COLO668 (cell line): ENCODE data around the gene SMAGP.
"Not testable (repeated sequence)": the region's sequence is repeated elsewhere in the genome, so short reads cannot be mapped to it uniquely, and the experiment has no call there.

Experiments
- DNase-seq: peaks from one replicate; lab custom pipeline; 2025; ENCODE audit not compliant: unreplicated experiment; lab: John Stamatoyannopoulos, UW

SMAGP gene, protein sequence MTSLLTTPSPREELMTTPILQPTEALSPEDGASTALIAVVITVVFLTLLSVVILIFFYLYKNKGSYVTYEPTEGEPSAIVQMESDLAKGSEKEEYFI

DNA sequence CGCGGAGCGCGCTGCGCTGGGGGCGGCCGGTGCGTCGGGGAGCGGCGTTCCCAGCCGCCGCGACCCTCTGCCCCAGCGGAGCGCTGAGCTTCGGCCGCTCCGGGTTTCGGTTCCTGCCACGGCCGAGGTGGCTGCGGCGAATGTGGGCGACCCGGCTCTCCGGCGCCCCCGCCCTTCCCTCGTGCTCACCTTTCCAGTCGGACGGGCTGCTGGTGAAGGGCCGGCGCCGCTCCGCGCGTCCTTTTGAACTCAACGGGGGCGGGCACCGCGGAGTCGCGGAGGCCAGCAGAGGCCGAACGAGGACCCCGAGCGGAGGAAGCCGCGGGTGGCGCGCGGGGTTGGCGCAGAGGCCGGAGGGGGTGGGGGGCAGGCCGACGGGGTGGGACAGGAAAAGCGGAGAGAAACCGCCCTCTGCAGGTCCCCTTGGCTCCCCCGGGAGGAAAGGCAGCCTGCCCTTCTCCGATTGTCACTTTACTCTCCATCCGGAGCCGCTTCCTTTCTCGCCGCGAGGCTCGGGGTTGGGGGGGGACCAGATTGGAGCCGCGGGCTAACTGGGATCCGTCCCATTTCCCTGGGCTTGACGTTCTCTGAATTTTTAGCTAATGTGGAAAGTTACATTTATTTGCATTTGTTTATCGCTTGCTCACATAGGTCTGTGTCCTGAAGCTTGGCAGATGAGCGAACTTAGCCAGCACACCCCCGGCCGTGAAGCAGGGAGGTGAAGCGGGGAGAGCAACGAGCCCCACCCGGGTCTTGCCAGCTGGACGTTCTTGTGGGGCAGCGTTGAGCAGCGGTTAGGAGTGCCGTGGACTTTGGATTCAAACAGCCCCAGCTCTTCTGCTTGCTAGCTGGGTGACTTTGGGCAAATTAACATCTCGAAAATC lies at the start of gene SMAGP:
Gene SMAGP, minus strand, starts transcription at position 349 of the 884 bp plus-strand sequence. CDS start 1,137 bp downstream, outside the sequence.
- DNase-seq, result peak; percentile 60

DNA sequence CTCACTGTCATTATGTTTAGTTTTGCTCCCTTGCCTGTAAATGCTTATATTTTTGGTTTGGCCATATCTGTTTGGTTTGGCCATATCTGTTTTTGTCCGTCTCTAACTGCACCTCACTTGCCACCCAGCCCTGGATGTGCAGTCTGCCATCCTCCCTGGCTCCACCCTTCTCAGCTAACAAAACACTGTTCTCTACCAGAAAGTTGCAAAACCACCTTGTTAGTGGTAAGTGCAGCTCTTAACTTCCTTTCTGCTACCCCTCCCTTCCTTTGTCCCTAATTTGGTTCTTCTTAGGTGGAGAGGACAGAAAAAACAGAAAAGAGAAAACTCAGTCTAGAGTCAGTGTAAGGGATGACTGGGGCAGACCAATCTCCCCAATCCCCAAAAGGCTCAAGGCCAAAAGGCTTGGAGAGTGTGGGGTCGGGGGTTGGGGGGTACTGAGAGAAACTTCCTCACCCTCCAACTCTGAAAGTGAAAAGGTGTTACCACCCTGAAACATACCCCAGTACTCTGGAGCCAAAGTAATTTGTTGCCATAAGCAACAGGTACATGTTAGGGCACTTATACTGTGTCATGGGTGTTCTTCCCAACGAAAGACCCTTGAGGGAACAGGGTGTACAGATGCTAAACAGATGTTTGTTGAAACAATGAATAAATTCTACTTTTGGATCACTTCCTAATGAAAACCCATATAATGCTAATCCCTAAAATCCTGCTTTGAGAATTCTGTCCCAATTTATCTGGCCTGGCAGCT lies 48.8 kb upstream of the SMAGP start:
- no peak for DNase-seq

DNA sequence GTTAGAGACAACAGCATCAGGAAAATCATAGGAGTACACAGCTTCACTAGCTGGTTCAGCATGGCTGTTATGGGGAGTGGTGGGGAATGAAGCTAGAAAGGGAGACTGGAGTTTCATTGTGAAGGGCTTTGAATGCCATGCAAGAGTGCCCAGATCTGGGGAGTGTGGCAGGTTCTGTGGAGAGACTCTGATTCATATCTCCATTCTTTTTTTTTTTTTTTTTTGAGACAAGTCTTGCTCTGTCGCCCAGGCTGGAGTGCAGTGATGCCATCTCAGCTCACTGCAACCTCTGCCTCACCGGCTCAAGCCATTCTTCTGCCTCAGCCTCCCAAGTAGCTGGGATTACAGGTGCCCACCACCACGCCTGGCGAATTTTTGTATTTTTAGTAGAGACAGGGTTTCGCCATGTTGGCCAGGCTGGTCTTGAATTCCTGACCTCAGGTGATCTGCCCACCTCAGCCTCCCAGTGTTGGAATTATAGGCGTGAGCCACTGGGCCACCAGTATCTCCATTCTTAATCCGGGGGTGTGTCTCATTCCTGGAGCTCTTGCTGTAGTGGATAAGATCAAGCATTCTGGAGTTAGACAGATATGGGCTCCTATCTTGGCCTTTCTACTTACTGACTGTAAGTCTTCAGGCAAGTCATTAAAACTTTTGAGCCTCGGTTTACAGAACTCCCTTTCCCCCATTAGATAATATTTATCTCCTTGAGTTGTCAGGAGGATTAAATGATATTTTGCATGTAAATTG lies 48.0 kb upstream of the SMAGP start:
- not testable (repeated sequence) for DNase-seq

DNA sequence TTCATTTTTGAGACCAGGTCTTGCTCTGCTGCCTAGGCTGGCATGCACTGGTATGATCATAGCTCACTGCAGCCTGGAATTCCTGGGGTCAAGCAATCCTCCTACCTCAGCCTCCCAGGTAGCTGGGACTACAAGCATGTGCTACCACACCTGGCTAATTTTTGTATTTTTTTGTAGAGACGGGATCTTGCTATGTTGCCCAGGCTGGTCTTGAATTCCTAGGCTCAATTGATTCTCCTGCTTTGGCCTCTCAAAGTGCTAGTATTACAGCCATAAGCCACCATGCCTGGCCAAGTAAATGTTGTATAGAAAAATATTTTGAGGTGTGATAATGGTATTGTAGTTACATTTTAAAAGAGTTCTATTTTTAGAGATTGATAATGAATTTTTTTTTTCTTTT lies 41.2 kb upstream of the SMAGP start:
- DNase-seq, result no peak

DNA sequence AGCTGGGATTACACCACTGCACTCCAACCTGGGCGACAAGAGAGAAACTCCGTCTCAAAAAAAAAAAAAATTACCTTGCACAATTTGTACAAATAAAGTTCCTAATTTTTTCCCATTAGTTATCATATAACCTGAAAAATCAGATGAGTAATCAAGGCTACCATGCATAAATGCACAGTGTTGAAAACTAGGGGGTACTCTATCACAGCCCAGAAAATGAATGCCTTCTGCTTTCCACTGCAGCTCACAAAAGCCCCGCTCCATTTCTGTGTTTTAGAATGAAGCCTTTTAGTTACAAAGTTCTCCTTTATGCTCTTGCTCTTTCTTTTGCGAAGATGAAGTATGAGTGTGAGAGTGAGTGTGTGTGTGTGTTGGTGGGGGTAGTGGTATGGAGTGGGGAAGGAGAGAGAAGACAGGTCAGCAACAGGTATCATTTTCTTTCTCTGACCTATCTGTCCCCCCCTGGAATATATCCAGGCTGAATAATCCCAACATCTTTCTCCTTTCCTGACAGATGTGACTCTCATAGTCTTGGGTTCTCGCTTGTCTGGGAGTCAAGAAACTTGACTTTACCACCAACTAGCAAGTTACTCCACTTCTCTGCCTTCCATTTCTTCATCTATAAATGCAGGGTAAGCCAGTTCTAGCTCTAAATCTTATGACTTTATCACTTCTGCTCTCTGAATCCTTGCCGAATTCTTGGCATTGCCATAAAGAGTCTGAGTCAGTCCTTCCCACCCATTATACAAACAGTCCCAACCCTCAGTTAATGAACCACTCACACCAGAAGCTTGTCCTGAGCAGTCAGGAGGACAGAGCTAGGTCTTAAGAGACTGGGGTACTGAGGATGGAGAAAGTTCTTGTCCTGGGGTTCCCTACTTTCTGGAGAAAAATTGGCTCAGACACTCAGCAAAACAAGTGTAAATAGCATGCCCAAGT lies 37.7 kb upstream of the SMAGP start:
- DNase-seq, result no peak

DNA sequence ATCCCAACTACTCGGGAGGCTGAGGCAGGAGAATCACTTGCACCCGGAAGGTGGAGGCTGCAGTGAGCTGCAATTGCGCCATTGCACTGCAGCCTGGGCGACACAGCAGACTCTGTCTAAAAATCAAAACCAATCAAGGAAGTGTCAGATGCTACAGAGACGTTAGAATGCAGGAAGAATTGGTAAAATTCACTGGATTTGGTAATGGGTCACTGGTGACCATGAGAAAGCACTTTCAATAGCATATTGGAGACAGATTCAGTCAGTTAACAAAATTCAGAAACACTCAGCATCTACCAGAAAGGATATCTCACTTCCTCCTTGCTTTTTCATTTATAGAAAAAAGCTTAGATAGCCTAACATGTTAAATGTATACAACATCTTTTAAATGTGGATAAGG lies 36.3 kb upstream of the SMAGP start:
- no peak for DNase-seq

DNA sequence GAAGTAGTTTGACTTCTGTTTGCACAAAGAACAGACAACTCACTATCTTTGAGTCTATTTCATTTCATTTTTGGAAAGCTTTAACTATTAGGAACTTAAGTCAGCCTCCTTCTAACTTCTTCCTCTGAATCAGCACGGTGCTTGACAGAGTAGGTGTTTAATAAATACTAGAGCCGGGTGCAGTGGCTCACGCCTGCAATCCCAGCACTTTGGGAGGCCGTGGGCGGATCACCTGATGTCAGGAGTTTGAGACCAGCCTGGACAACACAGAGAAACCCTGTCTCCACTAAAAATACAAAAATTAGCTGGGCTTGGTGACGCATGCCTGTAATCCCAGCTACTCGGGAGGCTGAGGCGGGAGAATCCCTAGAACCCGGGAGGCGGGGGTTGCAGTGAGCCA lies 30.6 kb upstream of the SMAGP start:
- DNase-seq, result not testable (repeated sequence)

DNA sequence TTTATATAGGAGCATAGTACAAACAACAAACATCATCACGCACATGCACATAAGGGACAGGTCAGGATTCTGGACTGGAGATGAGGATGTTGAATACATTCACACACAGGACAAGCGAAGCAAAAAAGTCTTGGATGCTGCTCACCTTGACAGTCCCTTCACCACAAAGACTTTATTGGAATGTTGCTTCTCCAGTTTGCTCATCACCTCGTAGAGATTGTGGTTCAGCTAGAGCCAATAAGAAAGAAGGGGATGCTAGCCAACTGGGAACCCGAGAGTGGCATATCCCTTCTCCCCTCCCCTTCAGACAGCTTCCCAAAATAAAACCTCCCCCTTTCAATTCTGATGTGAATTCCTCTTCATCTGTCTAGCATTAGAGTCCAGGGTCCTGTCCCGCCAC lies 25.4 kb upstream of the SMAGP start:
- no peak for DNase-seq

DNA sequence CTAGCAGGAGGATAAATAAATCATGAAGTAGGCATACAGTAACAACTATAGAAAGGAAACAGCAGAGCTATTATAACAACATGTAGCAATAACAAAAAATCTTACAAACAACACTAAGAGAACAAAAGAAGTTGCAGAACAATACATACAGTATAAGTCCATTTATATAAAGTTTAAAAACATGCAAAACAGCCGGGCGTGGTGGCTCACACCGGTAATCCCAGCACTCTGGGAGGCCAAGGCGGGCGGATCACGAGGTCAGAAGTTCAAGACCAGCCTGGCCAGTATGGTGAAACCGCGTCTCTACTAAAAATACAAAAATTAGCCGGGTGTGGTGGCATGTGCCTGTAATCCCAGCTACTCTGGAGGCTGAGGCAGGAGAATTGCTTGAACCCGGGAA lies 23.9 kb upstream of the SMAGP start:
- DNase-seq, result not testable (repeated sequence)

DNA sequence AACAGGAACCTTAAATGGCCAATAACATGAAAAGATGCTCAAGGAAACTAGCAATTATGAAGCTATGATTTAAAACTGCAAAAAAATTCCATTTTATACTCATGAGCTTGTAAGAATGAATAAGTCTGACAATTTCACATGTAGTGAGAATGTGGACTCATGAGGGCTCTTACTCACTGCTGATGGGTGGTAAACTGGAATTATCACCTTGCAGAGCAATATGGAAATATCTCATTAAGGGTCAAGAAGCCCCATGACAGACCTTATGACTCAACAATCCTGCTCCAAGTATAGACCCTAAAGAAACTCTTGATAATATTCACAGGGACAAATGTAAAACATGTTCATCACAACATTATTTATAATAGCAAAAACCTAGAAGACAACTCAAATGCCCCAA lies 23.5 kb upstream of the SMAGP start:
- DNase-seq, result no peak

DNA sequence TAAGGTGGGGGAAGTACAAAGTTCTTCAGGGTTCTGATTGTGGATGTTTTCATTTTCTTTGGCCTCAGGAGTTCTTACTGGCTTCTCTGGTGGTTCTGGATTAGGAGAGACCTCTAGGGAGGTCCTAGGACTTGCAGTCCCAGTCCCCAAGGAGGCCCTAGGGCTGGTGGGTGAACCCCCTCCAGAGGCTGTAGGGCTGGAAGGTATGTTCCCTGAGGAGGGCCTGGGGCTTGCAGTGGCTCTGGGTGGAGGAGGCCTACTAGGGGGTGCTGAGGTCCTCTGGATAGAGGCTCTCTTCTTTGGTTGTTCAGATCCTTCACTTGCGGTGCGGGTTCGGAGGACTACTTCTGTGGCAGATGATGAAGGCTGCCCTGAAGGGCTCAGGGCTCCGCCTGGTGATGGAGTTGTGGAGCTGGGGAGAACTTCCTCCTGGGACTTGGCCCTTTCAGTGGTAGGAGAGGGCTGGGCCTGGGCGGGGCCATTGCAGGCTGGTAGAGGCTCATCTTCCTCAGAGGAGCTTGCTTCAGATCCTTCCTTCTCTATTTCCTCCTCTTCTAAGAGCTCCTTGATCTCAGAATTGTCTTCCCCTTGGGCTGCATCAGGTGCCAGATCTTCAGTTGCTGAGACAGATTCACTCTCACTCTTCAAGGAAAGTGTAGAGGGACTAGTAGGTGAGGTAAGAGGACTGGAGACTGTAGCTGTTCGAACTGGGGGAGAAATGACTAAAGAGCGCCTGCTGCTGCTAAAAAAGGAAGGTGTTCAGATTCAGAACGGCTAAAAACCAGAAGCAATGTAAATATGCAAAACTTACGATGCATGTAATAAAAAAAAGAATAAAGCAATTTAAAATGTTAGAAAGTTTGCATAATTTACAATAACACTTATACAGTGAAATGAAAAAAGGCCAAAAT lies 21.6 kb upstream of the SMAGP start:
- DNase-seq, result not testable (repeated sequence)

DNA sequence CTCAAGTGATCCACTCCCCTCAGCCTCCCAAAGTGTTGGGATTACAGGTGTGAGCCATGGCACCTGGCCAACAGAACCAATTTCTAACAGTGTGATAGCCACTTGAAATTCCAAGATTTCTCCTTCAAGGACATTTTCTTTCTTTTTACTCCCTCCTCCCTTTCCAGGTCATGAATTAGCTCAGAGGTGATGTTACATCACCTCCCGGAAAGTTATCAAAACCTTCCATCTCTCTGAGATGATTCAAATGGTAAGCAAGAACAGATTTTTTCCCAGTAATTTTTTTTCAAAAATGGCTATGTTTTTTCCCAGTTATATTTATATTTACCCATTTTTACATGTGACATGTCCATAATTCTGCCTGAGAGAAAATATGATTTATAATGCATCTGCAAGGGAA lies 15.6 kb upstream of the SMAGP start:
- DNase-seq, result no peak

DNA sequence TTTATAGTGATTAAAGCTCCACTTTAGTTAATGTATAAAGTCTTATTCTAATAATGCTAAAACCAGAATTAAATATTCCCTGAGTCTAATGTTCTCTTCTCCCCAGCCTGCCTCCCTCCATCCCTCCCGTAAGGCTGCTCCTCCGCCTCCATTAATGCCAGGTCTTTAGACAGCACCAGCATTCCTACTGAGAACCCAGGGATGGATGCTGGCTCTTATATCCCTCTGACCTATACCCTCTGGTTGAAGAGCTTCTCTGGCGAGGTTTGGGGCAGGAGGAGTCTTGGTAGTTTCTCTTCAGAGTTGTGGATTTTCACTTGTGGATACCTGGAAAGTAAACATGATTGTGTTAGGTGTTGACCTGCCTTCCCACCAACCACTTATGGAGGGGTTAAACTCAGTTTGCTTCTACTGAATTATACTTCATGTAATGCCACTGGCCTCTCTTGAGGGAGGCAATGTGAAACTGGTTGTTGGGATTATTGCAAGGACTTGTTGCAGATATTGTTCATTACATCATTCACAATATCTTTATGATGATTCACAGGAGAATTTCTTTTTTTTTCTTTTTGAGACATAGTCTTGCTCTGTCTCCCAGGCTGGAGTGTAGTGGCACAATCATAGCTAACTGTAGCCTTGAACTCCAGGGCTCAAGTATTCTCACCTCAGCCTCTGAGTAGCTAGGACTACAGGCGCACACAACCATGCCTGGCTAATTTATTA lies 11.1 kb upstream of the SMAGP start:
- no peak for DNase-seq

DNA sequence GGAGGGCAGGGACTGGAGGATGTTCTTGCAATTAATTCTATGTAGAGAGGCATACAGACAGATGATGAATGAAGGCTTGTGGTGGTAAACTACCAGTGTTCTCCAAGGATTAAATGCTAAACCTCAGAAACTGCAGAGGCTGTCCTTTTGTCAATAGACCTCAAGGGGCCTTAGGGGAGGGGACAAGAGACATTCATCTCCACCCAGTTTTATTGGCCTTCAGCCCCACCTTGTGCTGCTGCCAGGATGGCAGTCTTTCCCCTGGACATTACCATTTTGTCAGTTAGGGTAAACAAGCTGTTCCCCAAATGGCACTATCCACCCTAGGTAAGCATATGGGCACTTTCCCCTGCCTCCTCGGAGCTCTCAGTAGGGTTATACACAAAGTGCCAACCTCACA lies 4.9 kb upstream of the SMAGP start:
- DNase-seq, result no peak

DNA sequence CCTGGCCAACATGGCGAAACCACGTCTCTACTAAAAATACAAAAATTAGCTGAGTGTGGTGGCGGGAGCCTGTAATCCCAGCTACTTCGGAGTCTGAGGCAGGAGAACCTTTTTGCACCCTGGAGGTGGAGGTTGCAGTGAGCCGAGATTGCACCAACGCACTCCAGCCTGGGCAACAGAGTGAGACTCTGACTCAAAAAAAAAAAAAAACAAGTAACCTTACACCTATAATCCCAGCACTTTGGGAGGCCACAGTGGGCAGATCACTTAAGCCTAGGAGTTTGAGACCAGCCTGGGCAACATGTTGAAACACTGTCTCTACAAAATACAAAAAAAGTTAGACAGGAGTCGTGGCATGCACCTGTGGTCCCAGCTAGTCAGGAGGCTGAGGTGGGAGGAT lies 2.6 kb upstream of the SMAGP start:
- DNase-seq, result not testable (repeated sequence)

DNA sequence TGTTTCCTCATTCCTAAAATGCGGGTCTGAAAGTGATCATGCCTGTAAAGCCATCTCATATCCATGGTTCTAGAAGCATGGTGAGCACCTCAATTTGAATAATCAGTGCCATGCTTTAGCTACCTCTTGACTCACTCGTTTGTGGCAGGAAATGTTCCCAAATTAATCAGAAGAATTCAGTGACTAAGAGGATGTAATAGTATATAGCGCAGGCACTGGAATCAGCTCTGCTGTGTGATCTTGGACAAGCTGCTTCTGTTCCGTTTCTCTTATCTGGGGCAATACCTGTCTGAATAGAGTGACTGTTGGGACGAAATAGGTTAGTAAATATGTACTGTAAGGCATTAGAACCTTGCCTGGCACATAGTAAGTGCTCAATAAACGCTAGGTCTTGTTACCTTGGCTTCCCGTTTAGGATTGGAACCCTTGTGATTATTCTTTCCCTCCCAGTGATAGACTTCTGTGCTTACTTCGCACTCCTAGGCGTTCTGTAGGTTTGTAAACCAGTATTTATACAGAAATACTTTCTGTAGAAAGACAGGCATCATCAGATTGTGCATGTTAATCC lies 820 bp upstream of the SMAGP start:
- no peak for DNase-seq

DNA sequence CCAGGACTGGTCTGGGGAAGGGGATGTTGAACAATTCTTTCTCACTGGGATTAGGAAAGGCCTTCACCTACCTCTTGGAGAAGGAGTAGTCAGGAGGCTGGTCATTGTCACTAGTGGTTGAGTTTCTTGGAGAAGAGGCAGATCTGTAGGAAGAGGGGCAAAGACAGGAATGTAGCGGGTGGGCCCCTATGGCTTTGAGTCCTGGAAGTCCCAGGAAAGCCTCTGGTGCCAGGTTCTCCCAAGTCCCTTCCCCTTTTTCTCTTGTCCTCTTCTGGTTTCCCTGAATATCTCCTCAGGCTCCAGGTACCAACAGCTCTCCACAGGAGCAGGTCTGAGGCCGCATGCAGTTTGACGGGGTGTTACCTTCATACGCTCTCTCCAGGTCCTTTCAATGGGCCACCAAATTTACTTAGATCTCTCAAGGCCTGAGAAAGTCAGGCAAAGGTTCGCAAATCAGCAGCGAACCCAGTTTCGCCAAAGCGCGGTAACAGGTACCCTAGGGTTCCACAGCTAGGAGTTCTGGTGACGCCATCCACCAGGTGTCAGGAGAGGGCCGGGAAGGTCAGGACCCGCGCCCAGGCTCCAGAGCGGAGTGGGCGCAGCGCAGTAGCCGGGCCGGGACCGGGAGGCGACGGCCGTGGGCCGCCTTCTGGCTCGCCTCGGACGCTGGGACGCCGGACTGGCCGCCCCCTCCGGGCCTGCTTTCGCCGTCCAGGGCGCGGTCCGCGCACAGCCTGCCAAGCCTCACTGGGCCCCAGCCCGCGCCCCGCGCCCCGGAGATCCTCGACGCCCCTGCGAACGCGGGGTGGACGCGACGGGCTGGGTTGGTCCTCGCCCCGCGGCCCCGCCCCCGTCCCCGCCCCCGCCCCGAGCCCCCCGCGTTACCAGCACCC lies 795 bp downstream of the SMAGP start:
- DNase-seq, result peak; percentile 32
